GM19438 (cell line): Measurements from ENCODE around the gene KDM2B.
"Not testable (repeated sequence)": the region's sequence is repeated elsewhere in the genome, so short reads cannot be mapped to it uniquely, and the experiment has no call there.

Experiments used
- ATAC-seq: cut with Tn5 transposase; IDR thresholded peaks from one replicate; pipeline ENCODE4 v1.9.1; 2021; ENCODE audit warnings: low read depth; ENCODE audit not compliant: unreplicated experiment

KDM2B gene

GRCh38 chr12:121590476-121591143 is 9.8 kb upstream of the KDM2B start:
- ATAC-seq = no peak

- ATAC-seq = not testable (repeated sequence)
Observed at GRCh38 chr12:121584885-121585284, 4.1 kb upstream of the KDM2B start.

- ATAC-seq = not testable (repeated sequence)
Observed at GRCh38 chr12:121583334-121583661, 2.5 kb upstream of the KDM2B start.

GRCh38 chr12:121582583-121583333 is 1.9 kb upstream of the KDM2B start:
- ATAC-seq = no peak

- no peak for ATAC-seq
Observed at GRCh38 chr12:121581686-121582429, 1.0 kb upstream of the KDM2B start.

GRCh38 chr12:121579981-121580868 is 598 bp downstream of the KDM2B start:
- ATAC-seq = no peak

- ATAC-seq = no peak
Observed at GRCh38 chr12:121579190-121579791, 1.5 kb downstream of the KDM2B start.

GRCh38 chr12:121578230-121579189 is 2.3 kb downstream of the KDM2B start:
- ATAC-seq = no peak

GRCh38 chr12:121577443-121578180 is 3.2 kb downstream of the KDM2B start:
- no peak for ATAC-seq

GRCh38 chr12:121576851-121577391 is 3.9 kb downstream of the KDM2B start:
- ATAC-seq = no peak

GRCh38 chr12:121575952-121576625 is 4.7 kb downstream of the KDM2B start:
- no peak for ATAC-seq

- ATAC-seq = no peak
Observed at GRCh38 chr12:121575051-121575450, 5.8 kb downstream of the KDM2B start.

- no peak for ATAC-seq
Observed at GRCh38 chr12:121574025-121574424, 6.8 kb downstream of the KDM2B start.

GRCh38 chr12:121571920-121572319 is 8.9 kb downstream of the KDM2B start:
- no peak for ATAC-seq

- ATAC-seq = no peak
Observed at GRCh38 chr12:121570467-121571283, 10.1 kb downstream of the KDM2B start.

GRCh38 chr12:121568971-121569751 is 11.7 kb downstream of the KDM2B start:
- ATAC-seq = no peak
